Neural progenitor cell (in vitro differentiated cells): ENCODE measurements around the gene TRAPPC12.

Source experiments
- CTCF ChIP-seq: fragments of 200-600 bp; sonication (generic); IDR thresholded peaks from 2 replicates; pipeline ENCODE4 v1.5.1; 2017; ENCODE audit warnings: antibody characterized with exemption, mild to moderate bottlenecking
- EZH2 ChIP-seq: fragments of 200-600 bp; sonication (generic); IDR thresholded peaks from 2 replicates; pipeline ENCODE4 v1.6.1; 2017; ENCODE audit warnings: antibody characterized with exemption, mild to moderate bottlenecking, moderate library complexity
- EZH2phosphoT487 ChIP-seq: fragments of 200-600 bp; sonication (generic); IDR thresholded peaks from 2 replicates; pipeline ENCODE4 v1.6.1; 2017; ENCODE audit warnings: antibody characterized with exemption

- TF ChIP-seq CTCF (no peak), EZH2 (no peak), EZH2phosphoT487 (no peak)
These were observed 7.0 kb downstream of the TRAPPC12 start for GRCh38 chr2:3386448-3386958.
